Measurements from ENCODE around the gene CCL23. TPM values are rescaled to one million over a fixed set of nuclear protein-coding genes. Genes with fewer than 3 reads are reported as not detected.

CCL23 gene
- total RNA-seq, 1 experiment from 2014 or later = not detected

- Histone ChIP-seq H3K27ac (ENCODE audit: low read depth, low read length, poor library complexity, severe bottlenecking) (no peak overlapping the region), H3K27me3 (replicated peaks; ENCODE audit: insufficient read depth, low read depth, low read length, poor library complexity) (no peaks in the 10 kb centered on the region), H3K9me3 (ENCODE audit: low read depth, low read length, poor library complexity, severe bottlenecking) (no peaks in the 10 kb centered on the region), H3K4me3 (ENCODE audit: low read depth, low read length, poor library complexity, severe bottlenecking) (no peak overlapping the region), H3K36me3 (ENCODE audit: insufficient read depth, low read length, poor library complexity, severe bottlenecking) (no peaks in the 10 kb centered on the region), H3K4me1 (ENCODE audit: insufficient read depth, low read length, poor library complexity, severe bottlenecking) (no peaks in the 10 kb centered on the region)
- TF ChIP-seq, protein P1, sequence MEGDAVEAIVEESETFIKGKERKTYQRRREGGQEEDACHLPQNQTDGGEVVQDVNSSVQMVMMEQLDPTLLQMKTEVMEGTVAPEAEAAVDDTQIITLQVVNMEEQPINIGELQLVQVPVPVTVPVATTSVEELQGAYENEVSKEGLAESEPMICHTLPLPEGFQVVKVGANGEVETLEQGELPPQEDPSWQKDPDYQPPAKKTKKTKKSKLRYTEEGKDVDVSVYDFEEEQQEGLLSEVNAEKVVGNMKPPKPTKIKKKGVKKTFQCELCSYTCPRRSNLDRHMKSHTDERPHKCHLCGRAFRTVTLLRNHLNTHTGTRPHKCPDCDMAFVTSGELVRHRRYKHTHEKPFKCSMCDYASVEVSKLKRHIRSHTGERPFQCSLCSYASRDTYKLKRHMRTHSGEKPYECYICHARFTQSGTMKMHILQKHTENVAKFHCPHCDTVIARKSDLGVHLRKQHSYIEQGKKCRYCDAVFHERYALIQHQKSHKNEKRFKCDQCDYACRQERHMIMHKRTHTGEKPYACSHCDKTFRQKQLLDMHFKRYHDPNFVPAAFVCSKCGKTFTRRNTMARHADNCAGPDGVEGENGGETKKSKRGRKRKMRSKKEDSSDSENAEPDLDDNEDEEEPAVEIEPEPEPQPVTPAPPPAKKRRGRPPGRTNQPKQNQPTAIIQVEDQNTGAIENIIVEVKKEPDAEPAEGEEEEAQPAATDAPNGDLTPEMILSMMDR (conservative IDR thresholded peaks at IDR 0.05; ENCODE audit: low read depth, low read length) = no peak
- TF ChIP-seq EZH2 (IDR thresholded peaks at IDR 0.05; ENCODE audit: borderline replicate concordance, low read depth, low read length, poor library complexity, severe bottlenecking) = no peak
- ChIA-PET POLR2A (ENCODE audit: low non-redundant PET) (no interaction called here), CTCF (no interaction called here)
- intact Hi-C loops (cut with micrococcal nuclease; ENCODE audit: unreplicated experiment) = loop anchor here (10.0 kb wide), 2 partner anchors 110 to 520 kb away; partner anchors contain the start of gene ZNHIT3
- no peak for DNase-seq (ENCODE audit: low spot score)
- BruUV-seq (replicated peaks) = no TSS peak
Measured at GRCh38 chr17:35965272-35965671, 52.5 kb downstream of the CCL23 start.

GRCh38 chr17:35963663-35964062 lies 54.1 kb downstream of the CCL23 start:
- Histone ChIP-seq H3K4me3 (ENCODE audit: low read depth, low read length, poor library complexity, severe bottlenecking) (no peak overlapping the region), H3K36me3 (ENCODE audit: insufficient read depth, low read length, poor library complexity, severe bottlenecking) (no peaks in the 10 kb centered on the region), H3K27me3 (replicated peaks; ENCODE audit: insufficient read depth, low read depth, low read length, poor library complexity) (no peaks in the 10 kb centered on the region), H3K27ac (ENCODE audit: low read depth, low read length, poor library complexity, severe bottlenecking) (no peak overlapping the region), H3K4me1 (ENCODE audit: insufficient read depth, low read length, poor library complexity, severe bottlenecking) (no peaks in the 10 kb centered on the region), H3K9me3 (ENCODE audit: low read depth, low read length, poor library complexity, severe bottlenecking) (no peaks in the 10 kb centered on the region)
- intact Hi-C loops (cut with micrococcal nuclease; ENCODE audit: unreplicated experiment) = loop anchor here (10.0 kb wide), 2 partner anchors 111 to 521 kb away; partner anchors contain the start of gene ZNHIT3
- no peak for DNase-seq (ENCODE audit: low spot score)
- POLR2A ChIA-PET (ENCODE audit: low non-redundant PET) = interaction anchor here (0.6 kb wide), 1 partner anchor 14 kb away, joined by 4 read pairs; no protein-coding TSS in a partner anchor
- TF ChIP-seq, protein P1 (conservative IDR thresholded peaks at IDR 0.05; ENCODE audit: low read depth, low read length) = no peak
- no peak for TF ChIP-seq EZH2 (IDR thresholded peaks at IDR 0.05; ENCODE audit: borderline replicate concordance, low read depth, low read length, poor library complexity, severe bottlenecking)
- BruUV-seq (replicated peaks) = no TSS peak
- CTCF ChIA-PET = no interaction called here

Other genes with a start within 250 kb of the CCL23 start
- gene MMP28, start 222.3 kb downstream of the CCL23 start, total RNA-seq (2021) = not detected in 2 replicates
- gene TAF15, start 208.5 kb downstream of the CCL23 start, total RNA-seq (2021) = 108 TPM in 2 replicates
- not detected in 2 replicates for gene HEATR9, start 149.1 kb downstream of the CCL23 start, total RNA-seq (2021)
- not detected in 2 replicates for gene CCL5, start 137.6 kb downstream of the CCL23 start, total RNA-seq (2021)
- gene RDM1, start 87.2 kb downstream of the CCL23 start, total RNA-seq (2021) = 2.1 and 5.5 TPM in 2 replicates
- not detected in 2 replicates for gene LYZL6, start 74.3 kb downstream of the CCL23 start, total RNA-seq (2021)
- not detected in 2 replicates for gene CCL16, start 36.5 kb downstream of the CCL23 start, total RNA-seq (2021)
- not detected in 2 replicates for gene CCL14, start 31.2 kb downstream of the CCL23 start, total RNA-seq (2021)
- not detected in 2 replicates for gene CCL15, start 16.4 kb downstream of the CCL23 start, total RNA-seq (2021)
- not detected in 2 replicates for gene CCL18, start 46.3 kb upstream of the CCL23 start, total RNA-seq (2021)
- not detected in 2 replicates for gene CCL3, start 72.2 kb upstream of the CCL23 start, total RNA-seq (2021)
- not detected in 2 replicates for gene CCL4, start 85.9 kb upstream of the CCL23 start, total RNA-seq (2021)
- gene TBC1D3B, start 158.7 kb upstream of the CCL23 start, total RNA-seq (2021) = 5.0 and 5.1 TPM in 2 replicates
- not detected in 2 replicates for gene CCL3L1, start 178.8 kb upstream of the CCL23 start, total RNA-seq (2021)
- not detected in 2 replicates for gene CCL4L2, start 193.1 kb upstream of the CCL23 start, total RNA-seq (2021)
- gene TBC1D3I, start 246.6 kb upstream of the CCL23 start, total RNA-seq (2021) = 0.58 TPM in 1 of 2 replicates, not detected in the other

All from A673 (cell line).